GM12878 (cell line): ENCODE measurements around the gene DGKB. TPM values are rescaled to one million over a fixed set of nuclear protein-coding genes. Genes with fewer than 3 reads are reported as not detected.

Experiments used
- ATAC-seq: fragments of 200-7000 bp; cut with Tn5 transposase; 3 replicates; pipeline ENCODE4 v1.9.1; 2020; ENCODE audit warnings: mild to moderate bottlenecking, moderate library complexity
- BruUV-seq: library from RNA; stranded (reverse); fragments of 400-500 nt; replicated peaks from 2 replicates; lab custom pipeline; 2021; lab: Mats Ljungman, UMichigan
- CTCF ChIA-PET: fragments of 300-600 bp; sonication (Branson Sonifier 250); formaldehyde crosslinking; extraction: SDS; loops from one replicate; lab custom pipeline; 2021; ENCODE audit warnings: inconsistent platforms; lab: Yijun Ruan, JAX
- POLR2A ChIA-PET: fragments of 350-600 bp; formaldehyde crosslinking; extraction: SDS; loops from one replicate; lab custom pipeline; 2021; ENCODE audit warnings: inconsistent platforms; lab: Charles Lee
- RAD21 ChIA-PET: fragments of 300-600 bp; sonication (Branson Sonifier 250); formaldehyde crosslinking; loops from one replicate; lab custom pipeline; 2023; ENCODE audit warnings: antibody characterized with exemption; ENCODE audit not compliant: unreplicated experiment; lab: Charles Lee
- SMC1A ChIA-PET: fragments of 300-600 bp; sonication (Branson Sonifier 250); formaldehyde crosslinking; loops from one replicate; lab custom pipeline; 2023; ENCODE audit not compliant: unreplicated experiment, uncharacterized antibody; lab: Charles Lee
- DNase-seq: peaks from one replicate; pipeline ENCODE4 v3.0.0-alpha.2; 2011; ENCODE audit warnings: low read depth, low spot score
- FAIRE-seq: peaks from 3 replicates; lab custom pipeline; 2011; peaks lifted over from hg19 to GRCh38; lab: Jason Lieb, UNC
- H2AFZ ChIP-seq: 2 replicates; pipeline ENCODE4 v1.6.0; 2011; ENCODE audit warnings: low read depth, low read length, control low read depth; ENCODE audit not compliant: control insufficient read depth
- H3K27ac ChIP-seq: 2 replicates; pipeline ENCODE4 v1.5.1; 2011; ENCODE audit warnings: control low read depth; ENCODE audit not compliant: control insufficient read depth, insufficient read depth
- H3K27me3 ChIP-seq, 2 experiments: replicated peaks in 1 of 2; 2 replicates each; pipeline versions ENCODE4 v1.6.0 to v1.6.1; 2011; ENCODE audit warnings: low read length in 1 of 2; ENCODE audit not compliant: control insufficient read depth in 2 of 2, insufficient read depth in 2 of 2
- H3K36me3 ChIP-seq, 2 experiments: 2 replicates each; pipeline ENCODE4 v1.5.1; 2011; ENCODE audit warnings: low read length in 1 of 2; ENCODE audit not compliant: control insufficient read depth in 2 of 2, insufficient read depth in 2 of 2
- H3K4me1 ChIP-seq: 2 replicates; pipeline ENCODE4 v1.6.1; 2011; ENCODE audit warnings: mild to moderate bottlenecking, low read length, moderate library complexity, mixed read lengths; ENCODE audit not compliant: control insufficient read depth, insufficient read depth
- H3K4me2 ChIP-seq: 2 replicates; pipeline ENCODE4 v1.6.0; 2011; ENCODE audit warnings: control low read depth; ENCODE audit not compliant: control insufficient read depth, insufficient read depth
- H3K4me3 ChIP-seq: fragments of 200-600 bp; sonication (generic); 2 replicates; pipeline ENCODE4 v1.5.1; 2016
- H3K79me2 ChIP-seq: 2 replicates; pipeline ENCODE4 v1.6.0; 2011; ENCODE audit warnings: low read length; ENCODE audit not compliant: control insufficient read depth, insufficient read depth
- H3K9ac ChIP-seq: 2 replicates; pipeline ENCODE4 v1.8.0; 2011; ENCODE audit warnings: low read length, control low read depth, mixed read lengths; ENCODE audit not compliant: control insufficient read depth, insufficient read depth
- H3K9me3 ChIP-seq: replicated peaks from 3 replicates; pipeline ENCODE4 v1.5.1; 2011; ENCODE audit warnings: mild to moderate bottlenecking, low read length; ENCODE audit not compliant: control insufficient read depth, insufficient read depth
- H4K20me1 ChIP-seq: 2 replicates; pipeline ENCODE4 v1.6.0; 2011; ENCODE audit not compliant: control insufficient read depth, insufficient read depth
- BHLHE40 ChIP-seq, 2 experiments: fragments of 450-650 bp in 1 of 2; IDR thresholded peaks; 2 replicates each; pipeline ENCODE4 v1.6.1; 2011 to 2017; ENCODE audit warnings: low read depth in 2 of 2, borderline replicate concordance in 1 of 2, improper control_type of control experiment in 1 of 2, low read length in 1 of 2, mild to moderate bottlenecking in 1 of 2
- CBX3 ChIP-seq: fragments of 200-600 bp; sonication (generic); IDR thresholded peaks from 2 replicates; pipeline ENCODE4 v1.6.1; 2016; ENCODE audit warnings: low read depth, borderline replicate concordance
- CHD1 ChIP-seq: IDR thresholded peaks from 2 replicates; pipeline ENCODE4 v1.6.1; 2012; ENCODE audit warnings: low read depth, low read length, improper control_type of control experiment
- CREB1 ChIP-seq: IDR thresholded peaks from 2 replicates; pipeline ENCODE4 v1.6.1; 2012; ENCODE audit warnings: low read depth, mild to moderate bottlenecking, inconsistent platforms
- EZH2 ChIP-seq: IDR thresholded peaks from 2 replicates; pipeline ENCODE4 v1.6.1; 2012; ENCODE audit warnings: low read depth, mild to moderate bottlenecking, control low read depth, inconsistent platforms, low read length, borderline replicate concordance; ENCODE audit not compliant: control insufficient read depth
- FOS ChIP-seq: IDR thresholded peaks from 3 replicates; pipeline ENCODE4 v1.6.1; 2011; ENCODE audit warnings: borderline replicate concordance; ENCODE audit not compliant: insufficient read length; ENCODE audit errors: extremely low read depth
- FOXK2 ChIP-seq: fragments of 450-650 bp; IDR thresholded peaks from 2 replicates; pipeline ENCODE4 v1.6.1; 2017; ENCODE audit warnings: mild to moderate bottlenecking, moderate library complexity
- HDAC2 ChIP-seq: fragments of 200-600 bp; sonication (generic); IDR thresholded peaks from 2 replicates; pipeline ENCODE4 v1.6.1; 2017
- MTA2 ChIP-seq: fragments of 450-650 bp; IDR thresholded peaks from 2 replicates; pipeline ENCODE4 v1.6.1; 2016; ENCODE audit warnings: low read depth, mild to moderate bottlenecking, moderate library complexity
- NR2C2 ChIP-seq: IDR thresholded peaks from 2 replicates; pipeline ENCODE4 v1.6.1; 2011; ENCODE audit warnings: borderline replicate concordance, low read depth; ENCODE audit not compliant: control insufficient read depth, insufficient read length
- PAX8 ChIP-seq: fragments of 450-650 bp; IDR thresholded peaks from 2 replicates; pipeline ENCODE4 v1.6.1; 2017; ENCODE audit warnings: mild to moderate bottlenecking, moderate library complexity
- POLR2AphosphoS5 ChIP-seq: IDR thresholded peaks from 2 replicates; pipeline ENCODE4 v1.6.1; 2011; ENCODE audit warnings: mild to moderate bottlenecking, low read length, inconsistent platforms
- RCOR1 ChIP-seq: conservative IDR thresholded peaks from 2 replicates; pipeline ENCODE4 v1.6.1; 2012; ENCODE audit warnings: low read depth, low read length, improper control_type of control experiment
- ZNF217 ChIP-seq: fragments of 450-650 bp; IDR thresholded peaks from 2 replicates; pipeline ENCODE4 v1.6.1; 2017; ENCODE audit warnings: antibody characterized with exemption, mild to moderate bottlenecking
- WGBS: methylation state at CpG from one replicate; pipeline ENCODE4 v1.1.6; 2016; ENCODE audit warnings: low lambda C conversion rate; ENCODE audit not compliant: insufficient replicate concordance, insufficient coverage; ENCODE audit errors: missing lambda C conversion rate; 5-methylcytosine and 5-hydroxymethylcytosine counted together
- in situ Hi-C: fragments of 300-500 bp; cut with MboI; formaldehyde crosslinking; loops from 9 replicates; pipeline ENCODE4 v1.14.3; 2018; ENCODE audit warnings: mixed read lengths
- intact Hi-C: fragments of 100-400 bp; cut with micrococcal nuclease; formaldehyde crosslinking; loops from one replicate; pipeline ENCODE4 v1.14.2; 2022; ENCODE audit not compliant: unreplicated experiment
- polyA plus RNA-seq, 11 experiments: library from polyadenylated mRNA; depleted of rRNA in 4 of 11; unstranded in 6 of 11; stranded (reverse) in 5 of 11; fragments of >200 nt; fragmentation: Nextera tagmentation in 4 of 11; fragmentation: Illumina TruSeq in 1 of 11; extraction: Ambion mirVana in 4 of 11; extraction: Trizol in 1 of 11; gene quantifications; 1 replicate in 1 of 11; 2 replicates in 10 of 11; pipeline versions ENCODE4 v1.2.1 to v1.2.3, GENCODE V29; 2011 to 2016; ENCODE audit warnings: inconsistent platforms in 2 of 11, missing spikeins in 2 of 11, low read depth in 1 of 11
- total RNA-seq, 4 experiments: library from RNA; depleted of rRNA in 3 of 4; stranded (reverse); fragments of >200 nt in 3 of 4; fragmentation: Illumina TruSeq in 1 of 4; extraction: Trizol in 1 of 4; gene quantifications; 2 replicates each; pipeline versions ENCODE4 v1.2.1 to v1.2.3, GENCODE V29; 2013 to 2021
- TF ChIP-seq, protein P1 (sequence below): IDR thresholded peaks from 2 replicates; pipeline ENCODE4 v1.6.1; 2012; ENCODE audit warnings: low read depth, low read length, improper control_type of control experiment
- TF ChIP-seq, protein P2 (sequence below): fragments of 450-650 bp; IDR thresholded peaks from 2 replicates; pipeline ENCODE4 v1.6.1; 2017; ENCODE audit warnings: mild to moderate bottlenecking, low read depth, inconsistent platforms; ENCODE audit not compliant: poor library complexity, severe bottlenecking

DGKB gene
- total and polyA plus RNA-seq, 10 of the 15 experiments (the other 5 are each of a cell fraction or from before 2014, with no cell fraction given), result 0.02 to 0.10 (median 0.04) TPM; not detected in 6

DNA sequence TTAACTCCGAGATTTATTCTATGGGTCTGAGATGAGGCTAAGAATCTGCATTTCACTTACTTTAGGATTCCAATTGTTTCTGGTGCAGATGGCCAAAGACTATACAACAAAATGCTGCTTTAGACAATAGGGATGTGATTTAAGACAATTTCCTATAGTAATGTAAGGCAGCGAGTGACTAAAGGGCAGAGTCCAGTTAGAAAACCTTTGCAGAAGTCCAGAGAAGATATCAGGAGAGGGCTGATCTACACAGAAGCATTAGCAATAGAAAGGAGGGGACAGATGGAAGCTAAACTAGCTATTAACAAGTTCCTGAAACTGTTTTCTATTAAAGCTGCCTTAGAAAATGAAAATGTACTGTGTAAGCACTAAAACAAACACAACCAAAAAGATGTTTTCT lies 398.9 kb downstream of the DGKB start:
- no peaks in the 10 kb centered on the region for H4K20me1 ChIP-seq
- no peak for ATAC-seq
- ChIA-PET CTCF (interaction anchor here (1.7 kb wide), 1 partner anchor 8 kb away, joined by 4 read pairs; no protein-coding TSS in a partner anchor), SMC1A (no interaction called here), POLR2A (no interaction called here), RAD21 (no interaction called here)
- in situ Hi-C loops, result no loop called here
- H3K36me3 ChIP-seq, result no peaks in the 10 kb centered on the region
- H3K79me2 ChIP-seq, result no peaks in the 10 kb centered on the region
- 15% methylated on average over 2 of the region's 2 CpGs for WGBS
- no peak overlapping the region for H3K9ac ChIP-seq
- no peak overlapping the region for H3K4me2 ChIP-seq
- H2AFZ ChIP-seq, result no peak overlapping the region
- no peaks in the 10 kb centered on the region for H3K9me3 ChIP-seq
- FAIRE-seq, result no peak
- intact Hi-C loops, result no loop called here
- no peaks in the 10 kb centered on the region for H3K4me1 ChIP-seq
- BruUV-seq, result no TSS peak
- no peak overlapping the region for H3K4me3 ChIP-seq
- H3K27ac ChIP-seq, result no peak overlapping the region
- TF ChIP-seq FOS (no peak), MTA2 (no peak)
- H3K27me3 ChIP-seq, result no peaks in the 10 kb centered on the region
- no peak for DNase-seq

DNA sequence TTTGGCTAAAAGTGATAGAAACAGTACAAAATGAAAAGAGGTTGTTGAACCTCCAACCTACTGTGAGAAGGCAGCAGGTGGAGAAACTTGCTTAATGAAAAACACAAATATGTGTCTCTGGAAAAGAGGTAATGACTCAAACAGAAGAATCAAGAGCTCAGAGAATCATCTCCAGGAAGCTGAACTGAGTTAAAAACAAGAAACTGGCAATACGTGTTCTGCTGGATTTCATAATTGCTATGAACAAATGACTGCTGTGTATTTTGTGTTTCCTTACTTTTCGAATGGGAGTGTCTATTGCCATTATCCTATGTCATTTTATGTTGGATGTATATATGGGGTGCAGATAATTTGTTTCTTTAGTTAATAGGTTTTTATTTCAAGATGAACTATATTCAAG lies 401.1 kb downstream of the DGKB start:
- no peak overlapping the region for H2AFZ ChIP-seq
- no peak for FAIRE-seq
- RAD21 ChIA-PET, result no interaction called here
- intact Hi-C loops (no loop called here), in situ Hi-C loops (no loop called here)
- SMC1A ChIA-PET, result no interaction called here
- no peaks in the 10 kb centered on the region for H3K4me1 ChIP-seq
- no peaks in the 10 kb centered on the region for H3K9me3 ChIP-seq
- H3K36me3 ChIP-seq, result no peaks in the 10 kb centered on the region
- no peak overlapping the region for H3K9ac ChIP-seq
- no peak for DNase-seq
- no TSS peak for BruUV-seq
- POLR2A ChIA-PET, result no interaction called here
- H3K4me3 ChIP-seq, result no peak overlapping the region
- no peak for ATAC-seq
- CTCF ChIA-PET, result interaction anchor here (2.0 kb wide), 1 partner anchor 190 kb away, joined by 5 read pairs; no protein-coding TSS in a partner anchor
- no peaks in the 10 kb centered on the region for H3K27me3 ChIP-seq
- no peak overlapping the region for H3K27ac ChIP-seq
- WGBS, result 8% methylated on average over 2 of the region's 2 CpGs
- no peaks in the 10 kb centered on the region for H3K79me2 ChIP-seq
- no peak overlapping the region for H3K4me2 ChIP-seq
- no peaks in the 10 kb centered on the region for H4K20me1 ChIP-seq
- no peak for TF ChIP-seq RCOR1
- TF ChIP-seq, protein P1, sequence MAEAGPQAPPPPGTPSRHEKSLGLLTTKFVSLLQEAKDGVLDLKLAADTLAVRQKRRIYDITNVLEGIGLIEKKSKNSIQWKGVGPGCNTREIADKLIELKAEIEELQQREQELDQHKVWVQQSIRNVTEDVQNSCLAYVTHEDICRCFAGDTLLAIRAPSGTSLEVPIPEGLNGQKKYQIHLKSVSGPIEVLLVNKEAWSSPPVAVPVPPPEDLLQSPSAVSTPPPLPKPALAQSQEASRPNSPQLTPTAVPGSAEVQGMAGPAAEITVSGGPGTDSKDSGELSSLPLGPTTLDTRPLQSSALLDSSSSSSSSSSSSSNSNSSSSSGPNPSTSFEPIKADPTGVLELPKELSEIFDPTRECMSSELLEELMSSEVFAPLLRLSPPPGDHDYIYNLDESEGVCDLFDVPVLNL, result no peak
- no peak for TF ChIP-seq POLR2AphosphoS5
- no peak for TF ChIP-seq ZNF217
- TF ChIP-seq CBX3, result no peak
- TF ChIP-seq FOXK2, result no peak
- no peak for TF ChIP-seq PAX8
- no peak for TF ChIP-seq NR2C2
- TF ChIP-seq EZH2, result no peak
- no peak for TF ChIP-seq BHLHE40 (IDR thresholded peaks at IDR 0.05; ENCODE audit: borderline replicate concordance in 1 of 2, low read depth in 2 of 2, low read length in 1 of 2)
- no peak for TF ChIP-seq CREB1
- no peak for TF ChIP-seq HDAC2
- TF ChIP-seq CHD1, result no peak
- TF ChIP-seq, protein P2, sequence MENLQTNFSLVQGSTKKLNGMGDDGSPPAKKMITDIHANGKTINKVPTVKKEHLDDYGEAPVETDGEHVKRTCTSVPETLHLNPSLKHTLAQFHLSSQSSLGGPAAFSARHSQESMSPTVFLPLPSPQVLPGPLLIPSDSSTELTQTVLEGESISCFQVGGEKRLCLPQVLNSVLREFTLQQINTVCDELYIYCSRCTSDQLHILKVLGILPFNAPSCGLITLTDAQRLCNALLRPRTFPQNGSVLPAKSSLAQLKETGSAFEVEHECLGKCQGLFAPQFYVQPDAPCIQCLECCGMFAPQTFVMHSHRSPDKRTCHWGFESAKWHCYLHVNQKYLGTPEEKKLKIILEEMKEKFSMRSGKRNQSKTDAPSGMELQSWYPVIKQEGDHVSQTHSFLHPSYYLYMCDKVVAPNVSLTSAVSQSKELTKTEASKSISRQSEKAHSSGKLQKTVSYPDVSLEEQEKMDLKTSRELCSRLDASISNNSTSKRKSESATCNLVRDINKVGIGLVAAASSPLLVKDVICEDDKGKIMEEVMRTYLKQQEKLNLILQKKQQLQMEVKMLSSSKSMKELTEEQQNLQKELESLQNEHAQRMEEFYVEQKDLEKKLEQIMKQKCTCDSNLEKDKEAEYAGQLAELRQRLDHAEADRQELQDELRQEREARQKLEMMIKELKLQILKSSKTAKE, result no peak
